HepG2 (cell line): ENCODE data around the gene TBC1D20. TPM values are rescaled to one million over a fixed set of nuclear protein-coding genes. Genes with fewer than 3 reads are reported as not detected.
A peak's percentile ranks its signal among the peaks of the same experiment; 100 is the strongest.

Source experiments
- ATAC-seq: fragments of 200-7000 bp; cut with Tn5 transposase; 3 replicates; pipeline ENCODE4 v1.9.1; 2020; ENCODE audit warnings: mild to moderate bottlenecking, moderate library complexity
- BruUV-seq: library from RNA; stranded (reverse); fragments of 400-500 nt; replicated peaks from 2 replicates; lab custom pipeline; 2021; lab: Mats Ljungman, UMichigan
- CTCF ChIA-PET: fragments of 300-600 bp; formaldehyde crosslinking; extraction: SDS; loops from one replicate; lab custom pipeline; 2021; ENCODE audit warnings: low total read pairs, inconsistent platforms, low intra/inter-chr PET ratio; lab: Yijun Ruan, JAX
- POLR2A ChIA-PET: fragments of 350-600 bp; sonication (Branson Sonifier 250); formaldehyde crosslinking; loops from one replicate; lab custom pipeline; 2020; ENCODE audit warnings: antibody characterized with exemption, inconsistent platforms; lab: Yijun Ruan, JAX
- DNase-seq: peaks from one replicate; pipeline ENCODE4 v3.0.0-alpha.2; 2015; ENCODE audit warnings: low spot score
- FAIRE-seq: peaks from 3 replicates; lab custom pipeline; 2011; peaks lifted over from hg19 to GRCh38; lab: Jason Lieb, UNC
- H2AFZ ChIP-seq: one replicate; pipeline ENCODE4 v1.6.1; 2011; ENCODE audit warnings: low read length, inconsistent platforms
- H3K27ac ChIP-seq: fragments of 300-600 bp; 3 replicates; pipeline ENCODE4 v1.8.0; 2011; ENCODE audit warnings: mixed run types, mild to moderate bottlenecking, mixed read lengths, low read length, inconsistent platforms; ENCODE audit not compliant: insufficient read depth; ENCODE audit errors: extremely low read length
- H3K27me3 ChIP-seq, 2 experiments: fragments of 200-600 bp in 1 of 2; 2 replicates in 1 of 2; 3 replicates in 1 of 2; pipeline versions ENCODE4 v1.6.0 to v1.8.0; 2011; ENCODE audit warnings: low read length in 2 of 2, mild to moderate bottlenecking in 2 of 2, moderate library complexity in 2 of 2, inconsistent platforms in 1 of 2; ENCODE audit not compliant: insufficient read depth in 2 of 2, control insufficient read depth in 1 of 2
- H3K36me3 ChIP-seq, 2 experiments: fragments of 200-600 bp in 1 of 2; replicated peaks in 1 of 2; 2 replicates in 1 of 2; 3 replicates in 1 of 2; pipeline versions ENCODE4 v1.5.1 to v1.8.0; 2011; ENCODE audit warnings: low read length in 2 of 2, inconsistent platforms in 1 of 2; ENCODE audit not compliant: insufficient read depth in 2 of 2, control insufficient read depth in 1 of 2
- H3K4me1 ChIP-seq: 2 replicates; pipeline ENCODE4 v1.5.1; 2012; ENCODE audit warnings: low read length, inconsistent platforms; ENCODE audit not compliant: insufficient read depth
- H3K4me2 ChIP-seq: 2 replicates; pipeline ENCODE4 v1.6.0; 2011; ENCODE audit warnings: low read depth, low read length, inconsistent platforms
- H3K4me3 ChIP-seq, 3 experiments: fragments of 200-600 bp in 1 of 3; sonication (generic), shearing (Covaris generic) in 1 of 3; replicated peaks in 1 of 3; 2 replicates each; pipeline ENCODE4 v1.5.1; 2011 to 2016; ENCODE audit warnings: low read length in 3 of 3, inconsistent platforms in 2 of 3, low read depth in 2 of 3, mild to moderate bottlenecking in 2 of 3, control low read depth in 1 of 3, mixed read lengths in 1 of 3; ENCODE audit not compliant: insufficient read depth in 1 of 3
- H3K79me2 ChIP-seq: one replicate; pipeline ENCODE4 v1.6.1; 2011; ENCODE audit warnings: low read length, inconsistent platforms; ENCODE audit not compliant: insufficient read depth
- H3K9ac ChIP-seq: 2 replicates; pipeline ENCODE4 v1.6.0; 2011; ENCODE audit warnings: mild to moderate bottlenecking, low read depth, low read length, inconsistent platforms; ENCODE audit not compliant: insufficient read depth
- H3K9me3 ChIP-seq: 2 replicates; pipeline ENCODE4 v1.5.1; 2012; ENCODE audit warnings: mild to moderate bottlenecking, low read length
- H4K20me1 ChIP-seq: 2 replicates; pipeline ENCODE4 v1.6.0; 2011; ENCODE audit warnings: inconsistent platforms, mild to moderate bottlenecking, low read length, moderate library complexity; ENCODE audit not compliant: insufficient read depth
- ELK4 ChIP-seq: sonication (generic); formaldehyde crosslinking; IDR thresholded peaks from 2 replicates; pipeline ENCODE4 v1.9.0; 2021; ENCODE audit warnings: missing genetic modification reagents, borderline replicate concordance
- KLF16 ChIP-seq, 2 experiments: sonication (generic) in 1 of 2; formaldehyde crosslinking in 1 of 2; IDR thresholded peaks; 2 replicates each; pipeline versions ENCODE4 v1.6.1 to v1.8.0; 2016 to 2023; ENCODE audit warnings: missing genetic modification reagents in 2 of 2, missing compliant biosample characterization in 1 of 2
- MXD1 ChIP-seq: sonication (generic); formaldehyde crosslinking; IDR thresholded peaks from 2 replicates; pipeline ENCODE4 v1.4.0; 2020; ENCODE audit warnings: mild to moderate bottlenecking, missing genetic modification reagents
- PHF20 ChIP-seq: sonication (generic); formaldehyde crosslinking; IDR thresholded peaks from 2 replicates; pipeline ENCODE4 v1.5.0; 2020; ENCODE audit warnings: mild to moderate bottlenecking, missing genetic modification reagents
- PLRG1 ChIP-seq: fragments of 450-650 bp; conservative IDR thresholded peaks from 2 replicates; pipeline ENCODE4 v1.6.1; 2016
- RBM22 ChIP-seq: fragments of 200-400 bp; formaldehyde crosslinking; optimal IDR thresholded peaks from 2 replicates; pipeline ENCODE3; 2017; ENCODE audit warnings: mild to moderate bottlenecking, low read length, moderate library complexity
- SP2 ChIP-seq: sonication (generic); formaldehyde crosslinking; IDR thresholded peaks from 2 replicates; pipeline ENCODE4 v1.5.1; 2020; ENCODE audit warnings: mild to moderate bottlenecking, missing genetic modification reagents
- ZNF232 ChIP-seq: sonication (generic); formaldehyde crosslinking; IDR thresholded peaks from 2 replicates; pipeline ENCODE4 v1.4.0; 2020; ENCODE audit warnings: missing genetic modification reagents, borderline replicate concordance
- ZNF317 ChIP-seq: sonication (generic); formaldehyde crosslinking; IDR thresholded peaks from 2 replicates; pipeline ENCODE4 v1.5.0; 2020; ENCODE audit warnings: mild to moderate bottlenecking, missing genetic modification reagents
- ZNF343 ChIP-seq: sonication (generic); formaldehyde crosslinking; IDR thresholded peaks from 2 replicates; pipeline ENCODE4 v1.4.0; 2020; ENCODE audit warnings: mild to moderate bottlenecking, missing genetic modification reagents
- WGBS: methylation state at CpG from one replicate; pipeline ENCODE4 v1.1.6; 2017; ENCODE audit warnings: low lambda C conversion rate; 5-methylcytosine and 5-hydroxymethylcytosine counted together
- in situ Hi-C: cut with HindIII; loops from 2 replicates; pipeline ENCODE4 v1.10.0; 2017; ENCODE audit warnings: low pct_unique_long_range_greater_than_20kb; ENCODE audit not compliant: extremely low pct_ligation_motif_present
- intact Hi-C: fragments of 100-400 bp; cut with micrococcal nuclease; formaldehyde crosslinking; loops from one replicate; pipeline ENCODE4 v1.10.0; 2022; ENCODE audit not compliant: unreplicated experiment
- polyA plus RNA-seq, 8 experiments: library from polyadenylated mRNA; depleted of rRNA in 3 of 8; stranded (reverse) in 7 of 8; unstranded in 1 of 8; fragments of >200 nt; fragmentation: Illumina TruSeq in 4 of 8; extraction: Trizol in 4 of 8; gene quantifications; 2 replicates each; pipeline versions ENCODE4 v1.2.1 to v1.2.3, GENCODE V29; 2011 to 2016; ENCODE audit warnings: low read depth in 4 of 8, missing spikeins in 1 of 8, mixed read lengths in 1 of 8; ENCODE audit not compliant: insufficient read depth in 1 of 8
- total RNA-seq, 5 experiments: library from RNA; depleted of rRNA; stranded (reverse); fragments of >200 nt; fragmentation: Illumina TruSeq; extraction: Trizol; gene quantifications; 2 replicates each; pipeline ENCODE4 v1.2.3, GENCODE V29; 2016; ENCODE audit warnings: low read depth in 1 of 5

TBC1D20 gene
- total and polyA plus RNA-seq, 2 of the 13 experiments (the other 11 are each of a cell fraction or from before 2014, with no cell fraction given), result 36.6 to 47.1 TPM

GRCh38 chr20:440148-440547, 22.2 kb downstream of the TBC1D20 start:
- DNase-seq (no peak), ATAC-seq (no peak), FAIRE-seq (no peak)
- Histone ChIP-seq H2AFZ (no peak overlapping the region), H3K4me3 (no peak overlapping the region), H4K20me1 (no peaks in the 10 kb centered on the region), H3K79me2 (no peaks in the 10 kb centered on the region), H3K9me3 (no peaks in the 10 kb centered on the region), H3K9ac (no peak overlapping the region), H3K4me1 (no peaks in the 10 kb centered on the region), H3K36me3 (peaks cover 67 to 92% of the 10 kb centered on the region in 2 experiments), H3K27ac (no peak overlapping the region), H3K27me3 (no peaks in the 10 kb centered on the region), H3K4me2 (no peak overlapping the region)
- no TSS peak for BruUV-seq
- in situ Hi-C loops (no loop called here), intact Hi-C loops (no loop called here)
- ChIA-PET POLR2A (no interaction called here), CTCF (no interaction called here)
- 95% methylated on average over 7 of the region's 7 CpGs for WGBS
- TF ChIP-seq ELK4, result no peak
- TF ChIP-seq PHF20 (CRISPR knock-in tag), result no peak
- 0 out of 2 replicates have a peak, but pooled peaks have one; percentile 33 for TF ChIP-seq SP2 (CRISPR knock-in tag)
- TF ChIP-seq KLF16 (CRISPR knock-in tag; IDR thresholded peaks at IDR 0.05), result no peak
- TF ChIP-seq ZNF317 (CRISPR knock-in tag), result no peak
- TF ChIP-seq RBM22, result peak; percentile 67
- TF ChIP-seq ZNF343 (CRISPR knock-in tag), result no peak
- TF ChIP-seq MXD1 (CRISPR knock-in tag), result no peak
- TF ChIP-seq PLRG1, result no peak
- no peak for TF ChIP-seq ZNF232 (CRISPR knock-in tag)
